GM19023 (cell line): Measurements from ENCODE around the gene ZCCHC3.

Source experiments
- ATAC-seq: cut with Tn5 transposase; IDR thresholded peaks from one replicate; pipeline ENCODE4 v1.9.1; 2021; ENCODE audit warnings: mild to moderate bottlenecking, moderate library complexity; ENCODE audit not compliant: unreplicated experiment

The ZCCHC3 gene

GRCh38 chr20:278607-279571 is 18.5 kb upstream of the ZCCHC3 start:
- ATAC-seq = no peak

GRCh38 chr20:284172-284571 is 13.2 kb upstream of the ZCCHC3 start:
- ATAC-seq = no peak

GRCh38 chr20:286508-286907 is 10.9 kb upstream of the ZCCHC3 start:
- ATAC-seq = no peak

- ATAC-seq = no peak
Observed at GRCh38 chr20:288956-289692, 8.2 kb upstream of the ZCCHC3 start.

- no peak for ATAC-seq
Observed at GRCh38 chr20:289693-290083, 7.7 kb upstream of the ZCCHC3 start.

GRCh38 chr20:290084-290831 is 7.1 kb upstream of the ZCCHC3 start, which contains the start of gene C20orf96:
Gene C20orf96, minus strand, starts transcription at chr20:290750. Its CDS starts 140 bp downstream, at chr20:290610.
- peak; percentile 87 for ATAC-seq

- ATAC-seq = no peak
Observed at GRCh38 chr20:294602-295001, 2.8 kb upstream of the ZCCHC3 start.

- no peak for ATAC-seq
Observed at GRCh38 chr20:295804-296203, 1.6 kb upstream of the ZCCHC3 start.

- ATAC-seq = peak; percentile 31
Observed at GRCh38 chr20:297925-298775, 780 bp downstream of the ZCCHC3 start.

- no peak for ATAC-seq
Observed at GRCh38 chr20:298776-299391, 1.5 kb downstream of the ZCCHC3 start.

GRCh38 chr20:300345-300990 is 3.1 kb downstream of the ZCCHC3 start:
- no peak for ATAC-seq

GRCh38 chr20:301886-302848 is 4.8 kb downstream of the ZCCHC3 start:
- ATAC-seq = no peak

- no peak for ATAC-seq
Observed at GRCh38 chr20:305745-306144, 8.4 kb downstream of the ZCCHC3 start.

- no peak for ATAC-seq
Observed at GRCh38 chr20:308427-309038, 11.2 kb downstream of the ZCCHC3 start.

- no peak for ATAC-seq
Observed at GRCh38 chr20:309306-309840, 12.0 kb downstream of the ZCCHC3 start.

GRCh38 chr20:309841-310644 is 12.7 kb downstream of the ZCCHC3 start:
- peak; percentile 99 for ATAC-seq

- no peak for ATAC-seq
Observed at GRCh38 chr20:310645-311044, 13.3 kb downstream of the ZCCHC3 start.
